HCT116 (cell line): ENCODE measurements around the gene SCNN1B. TPM values are rescaled to one million over a fixed set of nuclear protein-coding genes. Genes with fewer than 3 reads are reported as not detected.

Experiments used
- ATAC-seq: fragments of 200-7000 bp; cut with Tn5 transposase; 2 replicates; pipeline ENCODE4 v1.9.1; 2020; ENCODE audit warnings: mild to moderate bottlenecking, moderate library complexity
- BruUV-seq: library from RNA; stranded (reverse); fragments of 400-500 nt; replicated peaks from 2 replicates; lab custom pipeline; 2021; lab: Mats Ljungman, UMichigan
- CTCF ChIA-PET: fragments of 300-600 bp; sonication (Branson Sonifier 250); formaldehyde crosslinking; loops from one replicate; lab custom pipeline; 2021; ENCODE audit warnings: antibody characterized with exemption; lab: Charles Lee
- POLR2A ChIA-PET: fragments of 300-600, 350-600 bp; sonication (Branson Sonifier 250); formaldehyde crosslinking; loops from one replicate; lab custom pipeline; 2021; ENCODE audit warnings: antibody characterized with exemption; lab: Charles Lee
- RAD21 ChIA-PET, 2 experiments: fragments of 300-600 bp; sonication (Branson Sonifier 250); formaldehyde crosslinking; loops; one replicate each; lab custom pipeline; 2023; ENCODE audit warnings: low total read pairs in 2 of 2; ENCODE audit not compliant: uncharacterized antibody in 2 of 2, unreplicated experiment in 2 of 2, low non-redundant PET in 1 of 2; lab: Charles Lee
- DNase-seq: peaks from one replicate; pipeline ENCODE4 v3.0.0-alpha.2; 2010; ENCODE audit warnings: low read depth, low spot score
- H2AFZ ChIP-seq: fragments of 200-600 bp; shearing (Covaris generic), sonication (generic); 2 replicates; pipeline ENCODE4 v1.6.1; 2017; ENCODE audit warnings: low read depth, mixed run types, mixed read lengths, antibody characterized with exemption, low read length; ENCODE audit not compliant: poor library complexity, severe bottlenecking
- H3K27ac ChIP-seq: 2 replicates; pipeline ENCODE4 v1.5.1; 2012; ENCODE audit warnings: low read depth, low read length
- H3K27me3 ChIP-seq: fragments of 200-600 bp; sonication (generic); 2 replicates; pipeline ENCODE4 v1.6.1; 2016; ENCODE audit warnings: mixed run types, low read length, mixed read lengths; ENCODE audit not compliant: insufficient read depth
- H3K36me3 ChIP-seq, 2 experiments: fragments of 200-500 bp in 1 of 2; fragments of 200-600 bp in 1 of 2; sonication (Bioruptor generic) in 1 of 2; sonication (generic) in 1 of 2; 2 replicates each; pipeline versions ENCODE4 v1.5.1 to v1.6.1; 2014 to 2016; ENCODE audit warnings: low read length in 2 of 2, inconsistent platforms in 1 of 2, mixed read lengths in 1 of 2, mixed run types in 1 of 2; ENCODE audit not compliant: insufficient read depth in 2 of 2, control insufficient read depth in 1 of 2
- H3K4me1 ChIP-seq, 2 experiments: fragments of 200-600 bp in 1 of 2; sonication (generic) in 1 of 2; 2 replicates each; pipeline versions ENCODE4 v1.5.1 to v1.6.1; 2012 to 2017; ENCODE audit warnings: low read length in 2 of 2, inconsistent platforms in 1 of 2, mild to moderate bottlenecking in 1 of 2, mixed read lengths in 1 of 2, mixed run types in 1 of 2, moderate library complexity in 1 of 2; ENCODE audit not compliant: insufficient read depth in 2 of 2, control insufficient read depth in 1 of 2
- H3K4me2 ChIP-seq: fragments of 200-600 bp; sonication (generic); 2 replicates; pipeline ENCODE4 v1.6.1; 2017; ENCODE audit warnings: mixed run types, low read length, mixed read lengths
- H3K4me3 ChIP-seq, 2 experiments: fragments of 200-600 bp in 1 of 2; sonication (generic) in 1 of 2; replicated peaks in 1 of 2; 2 replicates each; pipeline ENCODE4 v1.5.1; 2011 to 2016; ENCODE audit warnings: low read length in 2 of 2, control low read depth in 1 of 2, low read depth in 1 of 2, mild to moderate bottlenecking in 1 of 2, mixed read lengths in 1 of 2, mixed run types in 1 of 2
- H3K79me2 ChIP-seq: fragments of 200-600 bp; sonication (generic); 2 replicates; pipeline ENCODE4 v1.6.1; 2017; ENCODE audit warnings: mild to moderate bottlenecking, mixed run types, low read length, moderate library complexity, mixed read lengths; ENCODE audit not compliant: insufficient read depth
- H3K9ac ChIP-seq: fragments of 200-600 bp; sonication (generic); 2 replicates; pipeline ENCODE4 v1.6.1; 2016; ENCODE audit warnings: low read length, mixed read lengths
- H3K9me2 ChIP-seq: fragments of 200-600 bp; sonication (generic), shearing (Covaris generic); 2 replicates; pipeline ENCODE4 v1.6.1; 2017; ENCODE audit warnings: mixed run types, mild to moderate bottlenecking, moderate library complexity; ENCODE audit not compliant: insufficient read depth
- H3K9me3 ChIP-seq, 2 experiments: fragments of 200-500 bp in 1 of 2; fragments of 200-600 bp in 1 of 2; sonication (Bioruptor generic) in 1 of 2; sonication (generic) in 1 of 2; 2 replicates each; pipeline ENCODE4 v1.6.1; 2014 to 2017; ENCODE audit warnings: low read length in 2 of 2, mixed read lengths in 2 of 2, inconsistent platforms in 1 of 2, low read depth in 1 of 2, mild to moderate bottlenecking in 1 of 2, mixed run types in 1 of 2, moderate library complexity in 1 of 2; ENCODE audit not compliant: control insufficient read depth in 1 of 2, insufficient read depth in 1 of 2
- H4K20me1 ChIP-seq: fragments of 200-600 bp; sonication (generic), shearing (Covaris generic); 2 replicates; pipeline ENCODE4 v1.6.1; 2017; ENCODE audit warnings: mixed run types, mild to moderate bottlenecking, moderate library complexity; ENCODE audit not compliant: insufficient read depth
- CEBPB ChIP-seq: IDR thresholded peaks from 2 replicates; pipeline ENCODE4 v1.6.1; 2012; ENCODE audit warnings: low read depth
- EGR1 ChIP-seq: IDR thresholded peaks from 2 replicates; pipeline ENCODE4 v1.6.1; 2012; ENCODE audit warnings: low read depth
- ELF1 ChIP-seq: IDR thresholded peaks from 2 replicates; pipeline ENCODE4 v1.6.1; 2012; ENCODE audit warnings: low read depth, borderline replicate concordance
- EZH2 ChIP-seq: fragments of 200-600 bp; sonication (generic); IDR thresholded peaks from 2 replicates; pipeline ENCODE4 v1.6.1; 2017; ENCODE audit warnings: antibody characterized with exemption, mixed run types
- EZH2phosphoT487 ChIP-seq: fragments of 200-600 bp; IDR thresholded peaks from 2 replicates; pipeline ENCODE4 v1.6.1; 2018; ENCODE audit warnings: antibody characterized with exemption, borderline replicate concordance
- FOSL1 ChIP-seq: IDR thresholded peaks from 2 replicates; pipeline ENCODE4 v1.6.1; 2012; ENCODE audit warnings: low read depth
- JUND ChIP-seq: IDR thresholded peaks from 2 replicates; pipeline ENCODE4 v1.6.1; 2012
- POLR2AphosphoS5 ChIP-seq: IDR thresholded peaks from 2 replicates; pipeline ENCODE4 v1.6.1; 2011; ENCODE audit warnings: mild to moderate bottlenecking, low read depth, low read length, moderate library complexity
- SP1 ChIP-seq: IDR thresholded peaks from 2 replicates; pipeline ENCODE4 v1.6.1; 2012; ENCODE audit warnings: low read depth
- SRF ChIP-seq: IDR thresholded peaks from 2 replicates; pipeline ENCODE4 v1.6.1; 2012; ENCODE audit warnings: low read depth
- TCF7L2 ChIP-seq: IDR thresholded peaks from 2 replicates; pipeline ENCODE4 v1.7.0; 2011; ENCODE audit warnings: borderline replicate concordance, inconsistent platforms; ENCODE audit not compliant: insufficient read depth, insufficient read length; ENCODE audit errors: extremely low read depth
- YY1 ChIP-seq: IDR thresholded peaks from 2 replicates; pipeline ENCODE4 v1.6.1; 2011; ENCODE audit warnings: low read length, low read depth, moderate library complexity, mild to moderate bottlenecking; ENCODE audit not compliant: insufficient replicate concordance; ENCODE audit errors: extremely low read depth
- ZFX ChIP-seq: fragments of 450-650 bp; IDR thresholded peaks from 2 replicates; pipeline ENCODE4 v1.6.1; 2017
- ZNF274 ChIP-seq: fragments of 200-500 bp; sonication (Bioruptor generic); IDR thresholded peaks from 2 replicates; pipeline ENCODE4 v1.6.1; 2014; ENCODE audit warnings: mild to moderate bottlenecking, low read depth, low read length, inconsistent platforms
- intact Hi-C: fragments of 100-400 bp; cut with micrococcal nuclease; formaldehyde crosslinking; loops from 2 replicates; pipeline ENCODE4 v1.10.0; 2022
- total RNA-seq: library from RNA; stranded (reverse); gene quantifications from one replicate; pipeline ENCODE4 v1.2.1, GENCODE V29; 2021; ENCODE audit not compliant: unreplicated experiment
- TF ChIP-seq, protein P1 (sequence below), 3 experiments: fragments of 200-600 bp in 1 of 3; sonication (generic) in 1 of 3; IDR thresholded peaks in 2 of 3; conservative IDR thresholded peaks in 1 of 3; 2 replicates each; pipeline ENCODE4 v1.5.1; 2012 to 2017; ENCODE audit warnings: low read depth in 2 of 3, low read length in 2 of 3, antibody characterized with exemption in 1 of 3, borderline replicate concordance in 1 of 3, control low read depth in 1 of 3, mild to moderate bottlenecking in 1 of 3, mixed read lengths in 1 of 3, mixed run types in 1 of 3, moderate library complexity in 1 of 3; ENCODE audit not compliant: insufficient read depth in 1 of 3
- TF ChIP-seq, protein P2 (sequence below): IDR thresholded peaks from 2 replicates; pipeline ENCODE4 v1.6.1; 2012
- TF ChIP-seq, protein P3 (sequence below): IDR thresholded peaks from 2 replicates; pipeline ENCODE4 v1.6.1; 2012
- TF ChIP-seq, protein P4 (sequence below): IDR thresholded peaks from 2 replicates; pipeline ENCODE4 v1.6.1; 2011; ENCODE audit warnings: mild to moderate bottlenecking, low read length, moderate library complexity; ENCODE audit not compliant: insufficient replicate concordance; ENCODE audit errors: extremely low read depth
- TF ChIP-seq, protein P5 (sequence below): IDR thresholded peaks from 2 replicates; pipeline ENCODE4 v1.6.1; 2012; ENCODE audit warnings: low read depth

Gene SCNN1B
- total RNA-seq, 1 experiment from 2014 or later = 0.37 TPM

DNA sequence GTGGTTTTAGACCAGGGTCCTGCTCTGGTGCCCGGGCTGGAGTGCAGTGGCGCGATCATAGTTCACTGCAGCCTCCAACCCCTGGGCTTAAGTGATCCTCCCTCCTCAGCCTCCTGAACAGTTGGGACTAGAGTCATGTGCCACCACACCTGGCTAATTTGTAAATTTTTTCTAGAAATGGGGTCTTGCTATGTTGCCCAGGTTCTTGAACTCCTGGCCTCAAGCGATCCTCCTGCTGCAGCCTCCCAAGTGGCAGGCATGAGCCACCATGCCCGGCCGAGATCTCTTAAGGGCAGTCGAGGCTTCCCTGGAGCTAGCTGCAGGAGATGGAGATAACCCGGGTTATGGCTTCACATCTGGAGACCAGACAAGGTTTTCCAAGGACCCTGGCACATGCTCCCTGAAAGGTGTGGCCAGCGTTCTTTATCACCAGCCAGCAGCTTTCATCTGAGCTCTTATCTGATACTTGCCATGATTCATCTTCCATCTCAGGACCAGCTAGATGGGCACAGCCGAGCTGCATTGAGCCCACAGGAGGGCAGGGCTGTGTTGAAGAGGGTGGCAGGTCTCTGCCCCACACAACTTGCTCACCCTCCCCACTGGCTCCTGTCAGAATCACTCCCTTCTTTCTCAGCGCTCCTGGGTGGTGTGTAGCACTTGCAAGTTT is 28.6 kb downstream of the SCNN1B start:
- Histone ChIP-seq H3K27ac (no peak overlapping the region), H2AFZ (no peak overlapping the region), H3K79me2 (no peaks in the 10 kb centered on the region), H3K36me3 (no peaks in the 10 kb centered on the region), H3K4me3 (no peak overlapping the region), H3K9me3 (no peaks in the 10 kb centered on the region), H3K4me2 (no peak overlapping the region), H3K4me1 (no peaks in the 10 kb centered on the region), H3K9ac (no peak overlapping the region), H3K27me3 (no peaks in the 10 kb centered on the region), H3K9me2 (no peaks in the 10 kb centered on the region), H4K20me1 (no peaks in the 10 kb centered on the region)
- ATAC-seq (0 out of 2 replicates have a peak, but pooled peaks have one; percentile 22), DNase-seq (no peak)
- intact Hi-C loops = no loop called here
- POLR2A ChIA-PET = no interaction called here
- TF ChIP-seq, protein P1, sequence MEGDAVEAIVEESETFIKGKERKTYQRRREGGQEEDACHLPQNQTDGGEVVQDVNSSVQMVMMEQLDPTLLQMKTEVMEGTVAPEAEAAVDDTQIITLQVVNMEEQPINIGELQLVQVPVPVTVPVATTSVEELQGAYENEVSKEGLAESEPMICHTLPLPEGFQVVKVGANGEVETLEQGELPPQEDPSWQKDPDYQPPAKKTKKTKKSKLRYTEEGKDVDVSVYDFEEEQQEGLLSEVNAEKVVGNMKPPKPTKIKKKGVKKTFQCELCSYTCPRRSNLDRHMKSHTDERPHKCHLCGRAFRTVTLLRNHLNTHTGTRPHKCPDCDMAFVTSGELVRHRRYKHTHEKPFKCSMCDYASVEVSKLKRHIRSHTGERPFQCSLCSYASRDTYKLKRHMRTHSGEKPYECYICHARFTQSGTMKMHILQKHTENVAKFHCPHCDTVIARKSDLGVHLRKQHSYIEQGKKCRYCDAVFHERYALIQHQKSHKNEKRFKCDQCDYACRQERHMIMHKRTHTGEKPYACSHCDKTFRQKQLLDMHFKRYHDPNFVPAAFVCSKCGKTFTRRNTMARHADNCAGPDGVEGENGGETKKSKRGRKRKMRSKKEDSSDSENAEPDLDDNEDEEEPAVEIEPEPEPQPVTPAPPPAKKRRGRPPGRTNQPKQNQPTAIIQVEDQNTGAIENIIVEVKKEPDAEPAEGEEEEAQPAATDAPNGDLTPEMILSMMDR (IDR thresholded peaks at IDR 0.05 in 2 of 3, conservative IDR thresholded peaks at IDR 0.05 in 1 of 3; ENCODE audit: borderline replicate concordance in 1 of 3, insufficient read depth in 1 of 3, low read depth in 2 of 3, low read length in 2 of 3) = no peak
- TF ChIP-seq, protein P2, sequence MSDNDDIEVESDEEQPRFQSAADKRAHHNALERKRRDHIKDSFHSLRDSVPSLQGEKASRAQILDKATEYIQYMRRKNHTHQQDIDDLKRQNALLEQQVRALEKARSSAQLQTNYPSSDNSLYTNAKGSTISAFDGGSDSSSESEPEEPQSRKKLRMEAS = no peak
- TF ChIP-seq JUND (no peak), YY1 (no peak), SP1 (no peak), POLR2AphosphoS5 (no peak), ZFX (no peak), FOSL1 (no peak), ZNF274 (no peak), EZH2 (no peak), EZH2phosphoT487 (no peak), CEBPB (no peak), SRF (no peak), EGR1 (no peak), ELF1 (no peak), TCF7L2 (no peak)
- TF ChIP-seq, protein P3, sequence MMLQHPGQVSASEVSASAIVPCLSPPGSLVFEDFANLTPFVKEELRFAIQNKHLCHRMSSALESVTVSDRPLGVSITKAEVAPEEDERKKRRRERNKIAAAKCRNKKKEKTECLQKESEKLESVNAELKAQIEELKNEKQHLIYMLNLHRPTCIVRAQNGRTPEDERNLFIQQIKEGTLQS = no peak
- TF ChIP-seq, protein P4, sequence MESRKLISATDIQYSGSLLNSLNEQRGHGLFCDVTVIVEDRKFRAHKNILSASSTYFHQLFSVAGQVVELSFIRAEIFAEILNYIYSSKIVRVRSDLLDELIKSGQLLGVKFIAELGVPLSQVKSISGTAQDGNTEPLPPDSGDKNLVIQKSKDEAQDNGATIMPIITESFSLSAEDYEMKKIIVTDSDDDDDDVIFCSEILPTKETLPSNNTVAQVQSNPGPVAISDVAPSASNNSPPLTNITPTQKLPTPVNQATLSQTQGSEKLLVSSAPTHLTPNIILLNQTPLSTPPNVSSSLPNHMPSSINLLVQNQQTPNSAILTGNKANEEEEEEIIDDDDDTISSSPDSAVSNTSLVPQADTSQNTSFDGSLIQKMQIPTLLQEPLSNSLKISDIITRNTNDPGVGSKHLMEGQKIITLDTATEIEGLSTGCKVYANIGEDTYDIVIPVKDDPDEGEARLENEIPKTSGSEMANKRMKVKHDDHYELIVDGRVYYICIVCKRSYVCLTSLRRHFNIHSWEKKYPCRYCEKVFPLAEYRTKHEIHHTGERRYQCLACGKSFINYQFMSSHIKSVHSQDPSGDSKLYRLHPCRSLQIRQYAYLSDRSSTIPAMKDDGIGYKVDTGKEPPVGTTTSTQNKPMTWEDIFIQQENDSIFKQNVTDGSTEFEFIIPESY = no peak
- TF ChIP-seq, protein P5, sequence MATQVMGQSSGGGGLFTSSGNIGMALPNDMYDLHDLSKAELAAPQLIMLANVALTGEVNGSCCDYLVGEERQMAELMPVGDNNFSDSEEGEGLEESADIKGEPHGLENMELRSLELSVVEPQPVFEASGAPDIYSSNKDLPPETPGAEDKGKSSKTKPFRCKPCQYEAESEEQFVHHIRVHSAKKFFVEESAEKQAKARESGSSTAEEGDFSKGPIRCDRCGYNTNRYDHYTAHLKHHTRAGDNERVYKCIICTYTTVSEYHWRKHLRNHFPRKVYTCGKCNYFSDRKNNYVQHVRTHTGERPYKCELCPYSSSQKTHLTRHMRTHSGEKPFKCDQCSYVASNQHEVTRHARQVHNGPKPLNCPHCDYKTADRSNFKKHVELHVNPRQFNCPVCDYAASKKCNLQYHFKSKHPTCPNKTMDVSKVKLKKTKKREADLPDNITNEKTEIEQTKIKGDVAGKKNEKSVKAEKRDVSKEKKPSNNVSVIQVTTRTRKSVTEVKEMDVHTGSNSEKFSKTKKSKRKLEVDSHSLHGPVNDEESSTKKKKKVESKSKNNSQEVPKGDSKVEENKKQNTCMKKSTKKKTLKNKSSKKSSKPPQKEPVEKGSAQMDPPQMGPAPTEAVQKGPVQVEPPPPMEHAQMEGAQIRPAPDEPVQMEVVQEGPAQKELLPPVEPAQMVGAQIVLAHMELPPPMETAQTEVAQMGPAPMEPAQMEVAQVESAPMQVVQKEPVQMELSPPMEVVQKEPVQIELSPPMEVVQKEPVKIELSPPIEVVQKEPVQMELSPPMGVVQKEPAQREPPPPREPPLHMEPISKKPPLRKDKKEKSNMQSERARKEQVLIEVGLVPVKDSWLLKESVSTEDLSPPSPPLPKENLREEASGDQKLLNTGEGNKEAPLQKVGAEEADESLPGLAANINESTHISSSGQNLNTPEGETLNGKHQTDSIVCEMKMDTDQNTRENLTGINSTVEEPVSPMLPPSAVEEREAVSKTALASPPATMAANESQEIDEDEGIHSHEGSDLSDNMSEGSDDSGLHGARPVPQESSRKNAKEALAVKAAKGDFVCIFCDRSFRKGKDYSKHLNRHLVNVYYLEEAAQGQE = no peak
- RAD21 ChIA-PET = no interaction called here
- CTCF ChIA-PET = no interaction called here
- BruUV-seq = no TSS peak
